Measurements from ENCODE around the gene SREK1IP1.

Gene SREK1IP1

GRCh38 chr5:64678374-64678773 is 90.1 kb downstream of the SREK1IP1 start:
- no peak for DNase-seq

- no peak for DNase-seq
Measured at GRCh38 chr5:64671678-64672077, 96.8 kb downstream of the SREK1IP1 start.

- DNase-seq = no peak
Measured at GRCh38 chr5:64670277-64670676, 98.2 kb downstream of the SREK1IP1 start.
